Measurements from ENCODE around the gene OPTC.
"Not testable (repeated sequence)": the region's sequence is repeated elsewhere in the genome, so short reads cannot be mapped to it uniquely, and the experiment has no call there.

OPTC gene

DNA sequence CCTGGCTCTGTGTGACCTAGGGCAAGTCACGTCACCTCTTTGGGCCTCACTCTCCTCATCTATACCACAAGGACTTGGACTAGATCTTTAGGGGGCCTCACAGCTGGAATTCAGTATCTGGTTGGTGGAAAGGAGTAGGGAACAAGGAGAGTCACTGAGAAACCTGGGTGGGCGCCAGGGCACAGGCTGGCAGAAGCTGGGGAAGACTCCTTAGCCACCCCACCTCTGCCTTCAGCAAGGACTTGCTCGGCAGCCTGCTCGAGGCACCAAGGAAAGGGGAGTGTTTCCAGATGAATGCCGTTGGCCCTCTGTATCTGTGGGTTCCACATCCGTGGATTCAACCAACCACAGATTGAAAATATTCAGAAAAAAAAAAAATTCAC lies 1.2 kb upstream of the OPTC start:
- no peak for DNase-seq

DNA sequence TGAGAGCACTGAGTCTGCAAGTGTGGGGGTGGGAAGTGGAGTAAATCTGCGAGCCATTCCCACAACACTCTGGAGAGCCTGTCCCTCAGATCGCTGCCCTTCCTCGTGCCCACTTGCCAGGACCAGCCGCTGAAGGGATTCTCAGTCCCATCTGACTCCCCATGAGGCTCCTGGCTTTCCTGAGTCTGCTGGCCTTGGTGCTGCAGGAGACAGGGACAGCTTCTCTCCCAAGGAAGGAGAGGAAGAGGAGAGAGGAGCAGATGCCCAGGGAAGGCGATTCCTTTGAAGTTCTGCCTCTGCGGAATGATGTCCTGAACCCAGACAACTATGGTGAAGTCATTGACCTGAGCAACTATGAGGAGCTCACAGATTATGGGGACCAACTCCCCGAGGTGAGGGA lies 1.9 kb downstream of the OPTC start:
- no peak for DNase-seq

DNA sequence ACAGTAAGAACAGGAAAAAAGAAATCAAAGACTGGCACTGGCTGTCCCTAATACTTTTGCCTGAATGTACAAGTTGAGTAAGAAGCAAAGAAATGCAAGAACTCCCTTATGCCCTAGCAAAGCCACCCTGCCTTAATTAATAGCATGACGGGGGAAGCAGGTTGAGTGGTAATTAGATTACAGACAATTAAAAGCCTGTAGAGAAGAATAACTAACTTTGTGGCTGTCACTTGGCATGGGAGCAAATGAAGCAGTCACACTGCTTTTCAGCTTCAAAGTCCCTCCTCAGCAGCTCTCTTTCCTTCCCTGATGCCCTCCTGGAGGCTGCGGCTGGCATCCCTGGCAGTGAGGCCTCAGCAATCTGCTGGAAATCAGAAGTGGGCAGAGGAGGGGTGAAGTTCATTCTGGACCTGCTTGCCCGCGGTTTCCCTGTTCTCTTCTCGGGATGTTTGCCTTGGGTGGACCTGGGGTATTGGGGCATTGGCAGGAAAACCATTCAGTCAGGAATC lies 3.4 kb downstream of the OPTC start:
- DNase-seq: no peak

GRCh38 chr1:203499643-203500278 lies 5.8 kb downstream of the OPTC start:
- no peak for DNase-seq

GRCh38 chr1:203500279-203500678 lies 6.3 kb downstream of the OPTC start:
- DNase-seq: no peak

- no peak for DNase-seq
Measured at GRCh38 chr1:203503836-203504235, 9.9 kb downstream of the OPTC start.

GRCh38 chr1:203504400-203505250 lies 10.7 kb downstream of the OPTC start:
- DNase-seq: no peak

GRCh38 chr1:203505526-203506204 lies 11.7 kb downstream of the OPTC start:
- DNase-seq: no peak

- no peak for DNase-seq
Measured at GRCh38 chr1:203506858-203507626, 13.1 kb downstream of the OPTC start.

DNA sequence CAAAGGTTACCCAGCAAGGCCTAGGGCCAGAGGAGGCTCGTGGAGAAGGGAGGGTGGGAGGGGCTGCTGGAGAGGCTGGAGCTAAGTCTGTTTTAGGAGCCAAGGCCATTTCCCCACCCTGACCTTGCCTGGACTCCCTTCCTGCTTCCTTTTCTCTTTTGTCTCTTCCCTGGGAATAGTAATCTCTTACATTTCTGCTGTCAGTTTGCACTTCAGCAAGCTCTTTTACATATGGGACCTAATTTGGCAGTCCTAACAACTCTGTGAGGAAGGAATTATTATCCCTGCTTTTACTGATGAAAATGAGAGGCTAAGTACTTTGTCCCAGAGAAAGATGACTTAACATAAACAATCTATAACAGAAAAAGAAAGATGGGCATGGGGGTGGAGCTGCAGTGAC lies 13.8 kb downstream of the OPTC start:
- no peak for DNase-seq

DNA sequence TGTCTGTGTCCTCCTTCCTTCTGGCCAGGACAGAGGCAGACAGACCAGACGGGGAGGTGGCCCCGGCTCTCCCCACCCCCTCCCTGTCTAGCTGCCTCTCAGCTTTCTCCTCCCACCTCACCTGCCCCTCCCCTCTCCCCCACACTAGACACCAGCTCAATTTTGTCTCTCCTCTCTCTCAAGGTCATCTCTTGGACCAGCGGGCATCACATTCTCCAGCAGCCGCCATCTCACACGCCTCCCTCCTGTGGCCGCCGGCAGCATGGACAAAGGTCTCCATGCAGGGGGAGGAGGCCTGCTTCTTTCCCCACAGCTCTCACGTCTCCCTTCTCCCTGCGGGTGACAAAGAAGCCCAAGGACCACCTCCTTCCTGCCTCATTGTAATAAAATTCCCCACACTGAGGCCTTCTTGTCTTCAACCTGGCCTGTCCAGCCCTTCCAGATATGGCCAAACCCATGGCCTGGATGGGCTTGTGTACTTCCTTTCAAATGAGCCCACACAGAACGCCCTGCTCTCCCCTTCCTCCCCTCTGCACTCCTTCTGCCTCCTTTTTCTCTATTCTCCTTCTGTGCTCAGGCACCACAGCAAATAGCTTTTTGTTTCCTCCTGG lies 14.6 kb downstream of the OPTC start:
- no peak for DNase-seq

DNA sequence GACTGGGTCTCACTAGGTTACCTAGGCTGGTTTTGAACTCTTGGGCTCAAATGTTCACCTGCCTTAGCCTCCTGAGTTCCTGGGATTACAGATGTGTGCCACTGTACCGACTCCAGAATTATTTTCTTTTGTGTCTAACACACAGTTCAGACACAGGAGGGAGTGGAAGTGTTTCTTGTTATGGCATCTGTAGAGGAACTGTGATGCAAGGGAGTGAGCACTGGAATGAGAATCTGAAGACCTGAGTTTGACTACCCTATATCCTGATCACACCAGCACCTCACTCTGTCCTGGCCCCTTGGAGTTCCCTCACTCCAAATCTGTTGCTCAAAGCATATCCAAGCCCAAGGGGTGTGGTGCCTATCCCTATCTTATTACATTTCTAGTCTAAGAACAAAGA lies 15.2 kb downstream of the OPTC start:
- DNase-seq: no peak

- DNase-seq: no peak
Measured at GRCh38 chr1:203511513-203511912, 17.6 kb downstream of the OPTC start.

DNA sequence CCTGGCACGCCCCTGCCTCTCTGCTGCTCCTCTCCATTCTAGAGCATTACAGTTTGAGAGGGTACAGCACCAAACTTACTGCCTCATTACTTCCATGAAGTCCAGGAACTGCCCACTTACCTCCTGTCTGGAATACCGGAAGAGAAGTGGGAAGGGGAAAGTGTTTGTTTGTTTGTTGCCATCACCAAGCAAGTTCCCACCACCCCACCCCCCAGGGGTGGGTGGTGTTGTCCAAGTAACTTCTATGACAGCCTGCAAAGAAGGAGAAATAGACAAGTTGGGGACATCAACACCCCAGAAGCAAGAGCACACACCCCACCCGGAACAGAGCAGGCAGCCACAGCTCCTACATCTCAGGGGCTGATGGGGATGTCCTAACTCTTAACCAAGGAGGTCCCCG lies 18.0 kb downstream of the OPTC start:
- no peak for DNase-seq

GRCh38 chr1:203512517-203512847 lies 18.5 kb downstream of the OPTC start:
- no peak for DNase-seq

- DNase-seq: no peak
Measured at GRCh38 chr1:203512848-203513584, 19.1 kb downstream of the OPTC start.

DNA sequence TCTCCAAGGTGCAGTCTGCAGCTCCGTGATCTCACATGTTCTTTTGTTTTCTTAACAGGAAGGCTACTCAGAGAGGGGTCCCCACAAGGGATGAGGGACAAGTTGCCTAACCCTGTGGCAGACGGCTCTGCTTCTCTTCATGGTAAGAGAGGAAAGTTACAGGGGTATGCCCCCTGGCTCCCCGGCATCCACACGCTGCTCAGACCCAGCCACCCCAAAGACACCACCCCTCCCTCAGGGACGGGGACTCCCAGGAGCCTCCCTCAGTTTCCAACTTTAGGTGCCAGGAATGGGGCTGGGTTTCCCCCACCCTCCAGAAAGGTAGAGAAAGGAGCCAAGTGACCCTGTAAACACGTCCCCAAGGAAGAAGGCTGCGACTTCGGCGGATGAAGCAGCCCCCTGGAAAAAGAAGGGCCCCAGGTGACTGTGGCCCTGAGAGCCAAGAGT lies 19.7 kb downstream of the OPTC start:
- no peak for DNase-seq

DNA sequence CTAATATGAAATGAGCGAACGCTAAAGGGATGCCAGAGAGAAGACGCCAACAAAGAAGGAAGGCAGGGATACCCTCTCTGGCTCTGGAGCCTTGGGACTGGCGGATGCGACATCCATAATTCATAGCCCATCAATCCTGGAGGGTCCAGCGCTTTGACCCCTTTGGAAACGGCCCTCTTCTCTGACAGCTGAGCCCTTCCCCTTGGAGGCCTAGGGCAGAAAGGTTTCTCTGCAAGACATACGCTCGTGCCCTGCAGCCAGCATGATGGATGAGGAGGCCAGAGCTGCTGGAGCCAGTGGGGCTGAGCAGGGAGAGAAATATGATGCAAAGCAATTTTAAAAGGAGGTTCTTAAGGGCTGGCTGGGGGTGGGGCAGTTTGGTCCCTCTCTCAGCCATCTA lies 22.2 kb downstream of the OPTC start:
- DNase-seq: no peak

DNA sequence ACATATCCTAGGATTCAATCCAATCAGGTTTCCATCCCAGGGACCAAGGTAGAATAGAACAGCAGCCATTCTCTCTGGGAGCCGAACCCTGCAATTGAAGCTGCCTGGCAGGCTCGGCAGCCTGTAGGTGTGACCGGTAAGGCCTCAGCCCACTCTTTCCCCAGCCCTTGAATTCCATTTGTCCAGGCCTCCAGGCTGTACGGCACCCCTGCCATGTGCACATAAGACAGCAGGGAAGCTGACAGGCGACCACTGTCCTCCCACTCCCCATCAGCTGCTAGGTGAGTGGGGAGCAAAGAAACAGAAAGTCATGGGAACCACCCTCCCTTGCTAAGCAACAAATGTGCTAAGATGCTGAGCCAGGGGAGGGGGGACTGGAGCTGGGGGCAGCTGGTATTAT lies 23.0 kb downstream of the OPTC start:
- DNase-seq: no peak

GRCh38 chr1:203517426-203518110 lies 23.6 kb downstream of the OPTC start:
- DNase-seq: no peak

- DNase-seq: not testable (repeated sequence)
Measured at GRCh38 chr1:203518139-203518538, 24.2 kb downstream of the OPTC start.

All from cortex of kidney (tissue), 1 donor.